Thyroid gland (tissue), 4 donors: ENCODE data around the gene SPIB.

Experiments used
- CTCF ChIP-seq, 6 experiments: fragments of 200-600 bp in 3 of 6; fragments of 450-650 bp in 3 of 6; sonication (generic) in 3 of 6; IDR thresholded peaks; one replicate each; pipeline ENCODE4 v1.5.1; 2016 to 2019; ENCODE audit warnings: antibody characterized with exemption in 6 of 6, mild to moderate bottlenecking in 2 of 6, inconsistent platforms in 1 of 6, moderate library complexity in 1 of 6
- POLR2A ChIP-seq, 2 donors: fragments of 450-650 bp; IDR thresholded peaks; one replicate each; pipeline ENCODE4 v1.6.1; 2017; ENCODE audit warnings: antibody characterized with exemption in 2 of 2, mild to moderate bottlenecking in 2 of 2, moderate library complexity in 1 of 2

GRCh38 chr19:50444059-50444458 is 25.3 kb downstream of the SPIB start:
- TF ChIP-seq CTCF (IDR thresholded peaks at IDR 0.05) (no peak), POLR2A (IDR thresholded peaks at IDR 0.05) (no peak)
